IMR-90 (cell line): ENCODE results near the gene DNM2.

ENCODE experiments used
- BHLHE40 ChIP-seq: fragments of 150-350 bp; IDR thresholded peaks from 2 replicates; pipeline ENCODE4 v1.6.1; 2016; ENCODE audit warnings: mild to moderate bottlenecking, low read depth, low read length
- CHD1 ChIP-seq: IDR thresholded peaks from 2 replicates; pipeline ENCODE4 v1.6.1; 2012; ENCODE audit warnings: low read depth, low read length, improper control_type of control experiment
- CTCF ChIP-seq: conservative IDR thresholded peaks from 2 replicates; pipeline ENCODE4 v1.5.1; 2012; ENCODE audit warnings: mild to moderate bottlenecking, low read depth, low read length, improper control_type of control experiment
- FOS ChIP-seq: fragments of 150-350 bp; IDR thresholded peaks from 2 replicates; pipeline ENCODE4 v1.6.1; 2016; ENCODE audit warnings: low read depth, low read length
- MXI1 ChIP-seq: IDR thresholded peaks from 2 replicates; pipeline ENCODE4 v1.6.1; 2012; ENCODE audit warnings: low read depth, mild to moderate bottlenecking, low read length, moderate library complexity, borderline replicate concordance
- POLR2A ChIP-seq: IDR thresholded peaks from 2 replicates; pipeline ENCODE4 v1.6.1; 2012; ENCODE audit warnings: mild to moderate bottlenecking, low read depth, low read length
- RAD21 ChIP-seq: IDR thresholded peaks from 2 replicates; pipeline ENCODE4 v1.6.1; 2012; ENCODE audit warnings: low read length, improper control_type of control experiment
- RFX5 ChIP-seq: IDR thresholded peaks from 2 replicates; pipeline ENCODE4 v1.8.0; 2012; ENCODE audit warnings: low read depth, mild to moderate bottlenecking, low read length, moderate library complexity
- USF2 ChIP-seq: fragments of 150-350 bp; IDR thresholded peaks from 2 replicates; pipeline ENCODE4 v1.6.1; 2017; ENCODE audit warnings: mild to moderate bottlenecking, antibody characterized with exemption, low read length, low read depth

GRCh38 chr19:10724573-10725071 is 6.7 kb downstream of the DNM2 start:
- no peak for TF ChIP-seq POLR2A
- no peak for TF ChIP-seq CTCF
- TF ChIP-seq RAD21 = no peak
- TF ChIP-seq MXI1 = no peak
- TF ChIP-seq BHLHE40 = no peak
- no peak for TF ChIP-seq USF2
- TF ChIP-seq CHD1 = no peak
- no peak for TF ChIP-seq RFX5
- TF ChIP-seq FOS = no peak
